Measurements from ENCODE around the gene BHLHE23.

- no peak for TF ChIP-seq POLR2A (IDR thresholded peaks at IDR 0.05; ENCODE audit: low read depth, low read length)
- no peak for TF ChIP-seq POLR2AphosphoS5 (IDR thresholded peaks at IDR 0.05; ENCODE audit: low read depth, low read length)
- no peak for TF ChIP-seq TAF1 (IDR thresholded peaks at IDR 0.05; ENCODE audit: low read depth, low read length)
- no peak for TF ChIP-seq POU2F2 (IDR thresholded peaks at IDR 0.05; ENCODE audit: low read depth, low read length)
- TF ChIP-seq SPI1 (IDR thresholded peaks at IDR 0.05; ENCODE audit: low read depth, low read length) = no peak
These were observed 31.5 kb downstream of the BHLHE23 start for GRCh38 chr20:62975251-62975760.
